Measurements from ENCODE around the gene PRIMPOL.
A peak's percentile ranks its signal among the peaks of the same experiment; 100 is the strongest.
"Not testable (repeated sequence)": the region's sequence is repeated elsewhere in the genome, so short reads cannot be mapped to it uniquely, and the experiment has no call there.

The PRIMPOL gene

DNA sequence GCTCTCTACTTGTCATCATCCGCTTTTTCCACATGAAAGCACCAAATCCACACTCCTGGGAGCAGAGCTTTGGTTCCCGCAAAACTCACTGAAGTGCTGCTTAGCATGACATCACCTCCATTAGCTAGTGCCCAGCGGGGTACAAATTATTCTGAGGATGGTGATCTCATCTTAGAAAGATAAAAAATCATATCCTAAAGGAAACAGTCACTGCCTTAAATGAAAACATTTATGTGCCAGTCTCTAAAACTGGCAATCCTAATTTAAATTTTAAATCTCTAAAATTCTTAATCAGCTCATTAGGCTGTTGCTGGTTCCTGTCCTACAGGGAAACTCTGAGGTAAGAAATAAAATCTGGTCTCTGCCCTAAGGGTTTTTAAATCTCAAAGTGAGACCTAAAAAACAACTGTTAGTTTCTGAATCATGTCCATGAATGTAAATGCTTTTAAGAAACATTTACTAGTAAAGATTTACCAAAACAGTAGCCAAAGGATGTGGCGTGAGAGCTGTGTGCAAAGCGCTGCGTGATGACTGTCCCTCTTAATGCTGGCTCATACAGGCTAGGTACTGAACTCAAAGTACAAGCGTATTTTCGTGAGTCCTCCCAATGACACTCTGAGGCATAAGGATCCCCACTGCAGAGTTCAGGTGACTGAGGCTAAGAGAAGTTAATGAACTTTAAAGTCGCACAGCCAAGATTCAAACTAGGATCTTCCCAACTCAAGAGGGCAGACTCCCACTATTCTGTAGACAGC lies 4.8 kb upstream of the PRIMPOL start:
- Histone ChIP-seq H3K9ac (ENCODE audit: low read length) (no peak overlapping the region), H3K27ac (ENCODE audit: low read depth, low read length) (no peak overlapping the region), H3K4me1 (ENCODE audit: insufficient read depth, low read length) (peaks cover 29% of the 10 kb centered on the region), H3K9me3 (ENCODE audit: low read length) (no peaks in the 10 kb centered on the region), H3K36me3 (ENCODE audit: insufficient read depth, low read length) (peaks cover 6% of the 10 kb centered on the region), H3K27me3 (ENCODE audit: control insufficient read depth in 1 of 2, insufficient read depth in 2 of 2, low read length in 2 of 2) (no peaks in the 10 kb centered on the region), H3K4me3 (ENCODE audit: low read depth in 1 of 2, low read length in 2 of 2) (no peak overlapping the region)

- Histone ChIP-seq H3K36me3 (ENCODE audit: insufficient read depth, low read length) (peaks cover 6% of the 10 kb centered on the region), H3K4me1 (ENCODE audit: insufficient read depth, low read length) (peaks cover 37% of the 10 kb centered on the region), H3K27ac (ENCODE audit: low read depth, low read length) (no peak overlapping the region), H3K4me3 (ENCODE audit: low read depth in 1 of 2, low read length in 2 of 2) (no peak overlapping the region), H3K9me3 (ENCODE audit: low read length) (no peaks in the 10 kb centered on the region), H3K27me3 (ENCODE audit: control insufficient read depth in 1 of 2, insufficient read depth in 2 of 2, low read length in 2 of 2) (no peaks in the 10 kb centered on the region), H3K9ac (ENCODE audit: low read length) (no peak overlapping the region)
These were observed 3.5 kb upstream of the PRIMPOL start for GRCh38 chr4:184645904-184646610.

GRCh38 chr4:184647266-184648053 lies 2.1 kb upstream of the PRIMPOL start:
- no peaks in the 10 kb centered on the region for H3K9me3 ChIP-seq (ENCODE audit: low read length)
- H3K27ac ChIP-seq (ENCODE audit: low read depth, low read length), result peak overlapping the region; percentile 97
- peak overlapping the region; percentile 67 to 79 for H3K4me3 ChIP-seq (ENCODE audit: low read depth in 1 of 2, low read length in 2 of 2)
- H3K36me3 ChIP-seq (ENCODE audit: insufficient read depth, low read length), result peaks cover 6% of the 10 kb centered on the region
- H3K4me1 ChIP-seq (ENCODE audit: insufficient read depth, low read length), result peaks cover 37% of the 10 kb centered on the region
- H3K9ac ChIP-seq (ENCODE audit: low read length), result peak overlapping the region; percentile 62
- H3K27me3 ChIP-seq (ENCODE audit: control insufficient read depth in 1 of 2, insufficient read depth in 2 of 2, low read length in 2 of 2), result no peaks in the 10 kb centered on the region

- H3K4me1 ChIP-seq (ENCODE audit: insufficient read depth, low read length), result peaks cover 37% of the 10 kb centered on the region
- peak overlapping the region; percentile 67 to 79 for H3K4me3 ChIP-seq (ENCODE audit: low read depth in 1 of 2, low read length in 2 of 2)
These were observed 1.6 kb upstream of the PRIMPOL start for GRCh38 chr4:184648054-184648312.

GRCh38 chr4:184648313-184649025 lies 1.1 kb upstream of the PRIMPOL start:
- no peaks in the 10 kb centered on the region for H3K9me3 ChIP-seq (ENCODE audit: low read length)

More at GRCh38 chr4:184648054-184648312, 1.6 kb upstream of the PRIMPOL start:
- Histone ChIP-seq H3K9me3 (ENCODE audit: low read length) (no peaks in the 10 kb centered on the region), H3K36me3 (ENCODE audit: insufficient read depth, low read length) (peaks cover 6% of the 10 kb centered on the region), H3K27ac (ENCODE audit: low read depth, low read length) (peak overlapping the region; percentile 97), H3K27me3 (ENCODE audit: control insufficient read depth in 1 of 2, insufficient read depth in 2 of 2, low read length in 2 of 2) (no peaks in the 10 kb centered on the region), H3K9ac (ENCODE audit: low read length) (peak overlapping the region; percentile 62)

GRCh38 chr4:184649971-184650855 lies 675 bp downstream of the PRIMPOL start:
- peaks cover 6% of the 10 kb centered on the region for H3K36me3 ChIP-seq (ENCODE audit: insufficient read depth, low read length)
- no peaks in the 10 kb centered on the region for H3K9me3 ChIP-seq (ENCODE audit: low read length)
- H3K27ac ChIP-seq (ENCODE audit: low read depth, low read length), result peak overlapping the region; percentile 89
- H3K4me1 ChIP-seq (ENCODE audit: insufficient read depth, low read length), result peaks cover 32% of the 10 kb centered on the region
- H3K4me3 ChIP-seq (ENCODE audit: low read depth in 1 of 2, low read length in 2 of 2), result peak overlapping the region; percentile 39 to 97
- no peaks in the 10 kb centered on the region for H3K27me3 ChIP-seq (ENCODE audit: control insufficient read depth in 1 of 2, insufficient read depth in 2 of 2, low read length in 2 of 2)
- peak overlapping the region; percentile 95 for H3K9ac ChIP-seq (ENCODE audit: low read length)

More at GRCh38 chr4:184648313-184649025, 1.1 kb upstream of the PRIMPOL start:
- Histone ChIP-seq H3K4me1 (ENCODE audit: insufficient read depth, low read length) (peaks cover 37% of the 10 kb centered on the region), H3K27ac (ENCODE audit: low read depth, low read length) (peak overlapping the region; percentile 97), H3K4me3 (ENCODE audit: low read depth in 1 of 2, low read length in 2 of 2) (peak overlapping the region; percentile 67 to 79), H3K27me3 (ENCODE audit: control insufficient read depth in 1 of 2, insufficient read depth in 2 of 2, low read length in 2 of 2) (no peaks in the 10 kb centered on the region), H3K9ac (ENCODE audit: low read length) (peak overlapping the region; percentile 62), H3K36me3 (ENCODE audit: insufficient read depth, low read length) (peaks cover 6% of the 10 kb centered on the region)

GRCh38 chr4:184651899-184652298 lies 2.4 kb downstream of the PRIMPOL start:
- H3K4me3 ChIP-seq (ENCODE audit: low read depth in 1 of 2, low read length in 2 of 2), result no peak overlapping the region
- H3K4me1 ChIP-seq (ENCODE audit: insufficient read depth, low read length), result peaks cover 22% of the 10 kb centered on the region
- no peak overlapping the region for H3K27ac ChIP-seq (ENCODE audit: low read depth, low read length)
- no peak overlapping the region for H3K9ac ChIP-seq (ENCODE audit: low read length)
- H3K27me3 ChIP-seq (ENCODE audit: control insufficient read depth in 1 of 2, insufficient read depth in 2 of 2, low read length in 2 of 2), result no peaks in the 10 kb centered on the region
- no peaks in the 10 kb centered on the region for H3K36me3 ChIP-seq (ENCODE audit: insufficient read depth, low read length)
- H3K9me3 ChIP-seq (ENCODE audit: low read length), result no peaks in the 10 kb centered on the region

GRCh38 chr4:184652681-184653080 lies 3.1 kb downstream of the PRIMPOL start:
- H3K4me1 ChIP-seq (ENCODE audit: insufficient read depth, low read length), result peaks cover 14% of the 10 kb centered on the region
- not testable (repeated sequence) for H3K36me3 ChIP-seq (ENCODE audit: insufficient read depth, low read length); H3K27me3 ChIP-seq (ENCODE audit: control insufficient read depth in 1 of 2, insufficient read depth in 2 of 2, low read length in 2 of 2); H3K4me3 ChIP-seq (ENCODE audit: low read depth in 1 of 2, low read length in 2 of 2); H3K9me3 ChIP-seq (ENCODE audit: low read length); H3K27ac ChIP-seq (ENCODE audit: low read depth, low read length); H3K9ac ChIP-seq (ENCODE audit: low read length)

DNA sequence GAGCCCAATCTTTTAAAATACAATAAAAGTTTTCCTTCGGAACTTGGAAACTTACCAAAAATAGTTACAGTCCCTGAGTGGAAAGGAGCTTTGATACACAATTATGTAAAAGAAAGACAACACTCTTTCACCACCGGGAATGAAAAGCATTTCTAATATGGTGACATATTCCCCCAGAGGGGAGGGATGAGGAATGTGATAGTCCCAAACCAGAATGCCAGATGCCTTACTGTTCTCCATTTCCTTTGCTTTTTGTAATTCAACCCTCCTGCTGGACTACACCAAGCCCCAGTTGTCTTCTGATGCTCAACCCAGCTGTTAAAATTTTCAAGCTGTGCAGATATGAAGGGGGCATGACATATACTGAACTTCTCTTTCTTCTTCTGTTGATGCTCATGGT lies 4.1 kb downstream of the PRIMPOL start:
- Histone ChIP-seq H3K9me3 (ENCODE audit: low read length) (no peaks in the 10 kb centered on the region), H3K27me3 (ENCODE audit: control insufficient read depth in 1 of 2, insufficient read depth in 2 of 2, low read length in 2 of 2) (no peaks in the 10 kb centered on the region), H3K27ac (ENCODE audit: low read depth, low read length) (no peak overlapping the region)

More for the DNA sequence above, 4.1 kb downstream of the PRIMPOL start:
- no peak overlapping the region for H3K4me3 ChIP-seq (ENCODE audit: low read depth in 1 of 2, low read length in 2 of 2)
- no peak overlapping the region for H3K9ac ChIP-seq (ENCODE audit: low read length)
- peaks cover 8% of the 10 kb centered on the region for H3K4me1 ChIP-seq (ENCODE audit: insufficient read depth, low read length)
- no peaks in the 10 kb centered on the region for H3K36me3 ChIP-seq (ENCODE audit: insufficient read depth, low read length)

All from muscle layer of colon (tissue), 2 donors.